Medulla oblongata (tissue), 1 donor: ENCODE results near the gene HUWE1.
"Not testable (repeated sequence)": the region's sequence is repeated elsewhere in the genome, so short reads cannot be mapped to it uniquely, and the experiment has no call there.

ENCODE experiments used
- DNase-seq: peaks from one replicate; pipeline ENCODE4 v3.0.0-alpha.2; 2015; ENCODE audit errors: extremely low spot score

The HUWE1 gene, protein sequence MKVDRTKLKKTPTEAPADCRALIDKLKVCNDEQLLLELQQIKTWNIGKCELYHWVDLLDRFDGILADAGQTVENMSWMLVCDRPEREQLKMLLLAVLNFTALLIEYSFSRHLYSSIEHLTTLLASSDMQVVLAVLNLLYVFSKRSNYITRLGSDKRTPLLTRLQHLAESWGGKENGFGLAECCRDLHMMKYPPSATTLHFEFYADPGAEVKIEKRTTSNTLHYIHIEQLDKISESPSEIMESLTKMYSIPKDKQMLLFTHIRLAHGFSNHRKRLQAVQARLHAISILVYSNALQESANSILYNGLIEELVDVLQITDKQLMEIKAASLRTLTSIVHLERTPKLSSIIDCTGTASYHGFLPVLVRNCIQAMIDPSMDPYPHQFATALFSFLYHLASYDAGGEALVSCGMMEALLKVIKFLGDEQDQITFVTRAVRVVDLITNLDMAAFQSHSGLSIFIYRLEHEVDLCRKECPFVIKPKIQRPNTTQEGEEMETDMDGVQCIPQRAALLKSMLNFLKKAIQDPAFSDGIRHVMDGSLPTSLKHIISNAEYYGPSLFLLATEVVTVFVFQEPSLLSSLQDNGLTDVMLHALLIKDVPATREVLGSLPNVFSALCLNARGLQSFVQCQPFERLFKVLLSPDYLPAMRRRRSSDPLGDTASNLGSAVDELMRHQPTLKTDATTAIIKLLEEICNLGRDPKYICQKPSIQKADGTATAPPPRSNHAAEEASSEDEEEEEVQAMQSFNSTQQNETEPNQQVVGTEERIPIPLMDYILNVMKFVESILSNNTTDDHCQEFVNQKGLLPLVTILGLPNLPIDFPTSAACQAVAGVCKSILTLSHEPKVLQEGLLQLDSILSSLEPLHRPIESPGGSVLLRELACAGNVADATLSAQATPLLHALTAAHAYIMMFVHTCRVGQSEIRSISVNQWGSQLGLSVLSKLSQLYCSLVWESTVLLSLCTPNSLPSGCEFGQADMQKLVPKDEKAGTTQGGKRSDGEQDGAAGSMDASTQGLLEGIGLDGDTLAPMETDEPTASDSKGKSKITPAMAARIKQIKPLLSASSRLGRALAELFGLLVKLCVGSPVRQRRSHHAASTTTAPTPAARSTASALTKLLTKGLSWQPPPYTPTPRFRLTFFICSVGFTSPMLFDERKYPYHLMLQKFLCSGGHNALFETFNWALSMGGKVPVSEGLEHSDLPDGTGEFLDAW (N-terminal part only)

DNA sequence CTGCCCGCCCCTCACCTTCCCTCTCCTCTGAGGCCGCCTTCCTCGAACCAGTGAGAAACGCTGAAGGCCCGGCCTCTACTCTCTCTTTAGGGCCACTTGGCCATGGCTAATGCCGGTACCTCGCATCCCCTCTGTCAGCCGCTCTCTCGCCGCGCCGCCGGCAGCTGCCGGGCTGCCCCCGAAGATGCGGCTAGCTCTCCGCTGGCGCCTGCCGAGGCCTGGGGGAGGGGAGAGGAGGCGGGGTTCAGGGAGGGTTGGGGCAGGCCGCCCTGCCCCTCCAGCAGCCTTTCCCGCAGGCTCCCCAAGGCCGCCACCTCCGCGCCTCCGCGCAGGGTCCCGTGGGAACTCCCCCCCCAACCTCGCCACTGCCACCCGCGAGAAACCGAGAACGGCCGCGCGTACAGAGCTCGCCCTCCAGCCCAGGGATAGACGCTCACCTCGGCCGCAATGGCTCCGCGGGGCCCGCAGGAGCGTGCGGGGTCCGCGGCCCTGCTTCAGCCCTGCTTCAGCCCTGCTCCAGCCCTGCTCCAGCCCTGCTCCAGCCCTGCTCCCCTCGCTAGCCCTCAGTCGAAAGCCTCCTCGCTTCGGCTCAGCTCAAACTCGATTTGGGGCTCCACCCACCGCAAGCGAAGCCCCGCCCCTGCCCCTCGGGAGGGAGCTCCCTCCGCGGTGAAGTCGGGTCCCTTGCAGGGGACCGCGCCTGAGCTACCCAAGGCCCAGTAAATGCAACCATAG, at the start of gene HUWE1:
Gene HUWE1, minus strand, starts transcription at position 569 of the 735 bp plus-strand sequence. CDS start 32,612 bp downstream, outside the sequence.
- DNase-seq = peak; percentile 79

DNA sequence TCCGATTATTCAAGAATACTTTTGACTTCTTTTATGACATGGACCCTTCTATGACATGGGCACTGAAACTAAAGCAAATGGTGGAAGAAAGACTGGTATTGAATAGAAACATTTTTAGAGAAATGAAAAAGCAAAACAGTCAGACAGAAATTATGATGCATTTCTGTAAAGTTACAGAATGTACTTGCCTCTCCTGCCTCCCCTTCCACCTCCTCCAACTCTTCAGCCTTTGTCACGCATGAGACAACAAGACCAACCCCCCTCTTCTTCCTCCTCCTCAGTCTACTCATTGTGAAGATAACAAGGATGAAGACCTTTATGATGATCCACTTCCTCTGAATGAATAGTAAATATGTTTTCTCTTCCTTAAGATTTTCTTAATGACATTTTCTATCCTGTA, 46.3 kb upstream of the HUWE1 start:
- no peak for DNase-seq

DNA sequence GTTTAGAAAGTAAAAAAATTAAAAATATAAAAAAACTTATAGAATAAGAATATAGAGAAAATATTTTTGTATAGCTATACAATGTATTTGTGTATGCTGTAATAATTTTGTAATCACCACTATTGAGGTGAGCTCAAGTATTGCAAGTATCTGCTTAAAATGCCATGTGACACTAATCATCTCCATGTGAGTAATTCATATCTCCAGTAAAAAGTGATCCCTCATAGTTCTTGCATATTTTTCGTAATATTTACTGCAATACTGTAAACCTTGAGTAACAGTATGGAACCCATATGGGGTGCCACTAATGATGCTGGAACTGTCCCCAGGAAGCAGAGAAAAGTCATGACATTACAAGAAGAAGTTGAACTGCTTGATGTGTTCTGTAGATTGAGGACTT, 43.2 kb upstream of the HUWE1 start:
- DNase-seq = no peak

DNA sequence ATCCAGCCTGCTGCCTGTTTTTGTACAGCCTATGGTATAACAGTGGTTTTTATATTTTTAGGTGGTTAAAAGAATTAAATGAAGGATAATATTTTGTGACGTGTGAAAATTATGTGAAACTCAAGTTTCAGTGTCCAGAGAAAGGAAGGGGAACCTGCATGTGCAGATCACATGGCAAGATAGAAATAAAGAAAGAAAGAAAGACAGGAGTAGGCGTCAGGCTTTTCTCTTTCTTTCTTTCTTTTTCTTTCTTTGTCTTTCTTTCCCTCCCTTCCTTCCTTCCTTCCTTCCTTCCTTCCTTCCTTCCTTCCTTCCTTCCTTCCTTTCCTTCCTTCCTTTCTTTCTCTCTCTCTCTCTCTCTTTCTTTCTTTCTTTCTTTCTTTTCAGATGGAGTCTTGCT, 42.0 kb upstream of the HUWE1 start:
- no peak for DNase-seq

DNA sequence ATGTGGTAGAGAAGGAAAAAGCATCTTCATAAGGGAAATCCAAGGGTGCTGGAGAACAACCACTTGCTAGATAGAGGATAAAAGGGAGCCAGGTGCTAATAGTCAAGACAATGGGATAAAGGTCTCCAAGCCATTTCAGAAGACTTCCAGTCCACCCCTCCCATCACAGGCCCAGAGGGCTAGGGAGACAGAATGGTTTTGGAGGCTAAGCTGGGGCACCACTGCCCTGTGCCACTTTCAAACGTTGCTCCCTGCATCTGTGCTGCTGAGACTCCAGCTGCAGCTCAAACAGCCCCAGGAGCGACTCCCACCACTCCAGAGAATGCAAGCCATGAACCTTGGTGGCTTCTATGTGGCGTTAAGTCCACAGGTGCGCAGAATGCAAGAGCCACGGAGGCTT, 38.4 kb upstream of the HUWE1 start:
- DNase-seq = no peak

DNA sequence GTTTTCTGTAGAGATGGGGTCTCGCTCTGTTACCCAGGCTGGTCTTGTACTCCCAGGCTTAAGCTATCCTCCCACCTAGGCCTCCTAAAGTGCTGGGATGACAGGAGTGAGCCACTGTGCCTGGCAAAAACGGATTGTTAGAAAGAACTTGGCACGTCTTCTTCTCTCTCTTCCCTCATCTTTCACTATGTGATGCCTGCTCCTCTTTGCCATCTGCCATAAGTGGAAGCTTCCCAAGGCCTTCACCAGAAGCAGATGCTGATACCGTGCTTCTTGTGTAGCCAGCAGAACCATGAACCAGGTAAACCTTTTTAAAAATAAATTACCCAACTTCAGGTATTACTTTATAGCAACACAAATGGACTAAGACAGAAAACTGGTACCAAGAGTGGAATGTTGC, 36.9 kb upstream of the HUWE1 start:
- DNase-seq = no peak

DNA sequence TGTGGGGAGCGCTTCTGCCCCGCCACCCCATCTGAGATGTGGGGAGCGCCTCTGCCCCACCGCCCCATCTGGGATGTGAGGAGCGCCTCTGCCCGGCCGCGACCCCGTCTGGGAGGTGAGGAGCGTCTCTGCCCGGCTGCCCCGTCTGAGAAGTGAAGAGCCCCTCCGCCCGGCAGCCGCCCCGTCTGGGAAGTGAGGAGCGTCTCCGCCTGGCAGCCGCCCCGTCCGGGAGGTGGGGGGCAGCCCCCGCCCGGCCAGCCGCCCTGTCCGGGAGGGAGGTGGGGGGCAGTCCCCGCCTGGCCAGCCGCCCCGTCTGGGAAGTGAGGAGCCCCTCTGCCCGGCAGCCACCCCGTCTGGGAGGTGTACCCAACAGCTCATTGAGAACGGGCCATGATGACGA, 35.1 kb upstream of the HUWE1 start:
- DNase-seq = not testable (repeated sequence)

DNA sequence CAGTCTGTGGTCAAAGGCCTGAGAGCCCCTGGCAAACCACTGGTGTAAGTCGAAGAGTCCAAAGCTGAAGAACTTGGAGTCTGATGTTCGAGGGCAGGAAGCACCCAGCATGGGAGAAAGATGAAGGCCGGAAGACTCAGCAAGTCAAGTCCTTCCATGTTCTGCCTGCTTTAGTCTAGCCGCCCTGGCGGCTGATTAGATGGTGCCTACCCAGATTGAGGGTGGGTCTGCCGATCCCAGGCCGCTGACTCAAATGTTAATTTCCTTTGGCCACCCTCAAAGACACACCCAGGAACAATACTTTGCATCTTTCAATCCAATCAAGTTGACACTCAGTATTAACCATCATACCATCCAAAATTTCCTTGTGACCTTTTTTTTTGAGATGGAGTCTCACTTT, 33.1 kb upstream of the HUWE1 start:
- not testable (repeated sequence) for DNase-seq

DNA sequence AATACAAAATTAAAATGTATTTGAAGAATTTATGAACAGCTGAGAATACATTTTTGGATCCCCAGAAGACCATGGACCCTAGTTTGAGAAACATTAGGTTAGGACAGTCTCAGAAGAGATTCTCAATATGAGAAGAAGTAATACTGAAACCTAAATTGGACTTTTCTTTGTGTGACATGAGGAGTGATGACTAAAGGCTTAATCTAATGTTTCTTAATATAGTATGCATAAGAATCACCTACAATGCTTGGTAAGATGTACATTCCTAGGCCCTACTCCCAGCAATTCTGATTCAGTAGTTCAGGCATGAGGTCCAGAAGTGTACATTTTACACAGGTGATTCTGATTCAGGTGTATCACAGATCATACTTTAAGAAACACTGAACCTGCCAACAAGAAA, 31.6 kb upstream of the HUWE1 start:
- no peak for DNase-seq

DNA sequence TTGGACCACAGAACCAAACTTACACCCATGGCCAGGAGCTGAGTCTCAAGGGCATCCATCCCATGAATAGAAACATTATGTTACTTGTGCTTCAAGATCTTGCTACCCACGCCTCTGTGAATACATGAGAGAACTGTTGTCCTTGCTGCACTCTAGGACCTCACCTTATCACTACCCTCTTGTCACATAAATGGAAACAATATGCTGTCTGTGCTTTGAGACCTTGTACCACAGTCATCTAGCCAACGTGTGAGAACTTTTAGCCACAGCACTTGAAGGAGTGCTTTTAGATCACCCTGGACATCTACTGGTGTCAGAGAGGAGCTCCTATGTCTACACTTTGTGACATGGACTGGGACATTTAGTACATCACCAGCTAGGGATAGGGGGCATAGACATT, 30.7 kb upstream of the HUWE1 start:
- no peak for DNase-seq

DNA sequence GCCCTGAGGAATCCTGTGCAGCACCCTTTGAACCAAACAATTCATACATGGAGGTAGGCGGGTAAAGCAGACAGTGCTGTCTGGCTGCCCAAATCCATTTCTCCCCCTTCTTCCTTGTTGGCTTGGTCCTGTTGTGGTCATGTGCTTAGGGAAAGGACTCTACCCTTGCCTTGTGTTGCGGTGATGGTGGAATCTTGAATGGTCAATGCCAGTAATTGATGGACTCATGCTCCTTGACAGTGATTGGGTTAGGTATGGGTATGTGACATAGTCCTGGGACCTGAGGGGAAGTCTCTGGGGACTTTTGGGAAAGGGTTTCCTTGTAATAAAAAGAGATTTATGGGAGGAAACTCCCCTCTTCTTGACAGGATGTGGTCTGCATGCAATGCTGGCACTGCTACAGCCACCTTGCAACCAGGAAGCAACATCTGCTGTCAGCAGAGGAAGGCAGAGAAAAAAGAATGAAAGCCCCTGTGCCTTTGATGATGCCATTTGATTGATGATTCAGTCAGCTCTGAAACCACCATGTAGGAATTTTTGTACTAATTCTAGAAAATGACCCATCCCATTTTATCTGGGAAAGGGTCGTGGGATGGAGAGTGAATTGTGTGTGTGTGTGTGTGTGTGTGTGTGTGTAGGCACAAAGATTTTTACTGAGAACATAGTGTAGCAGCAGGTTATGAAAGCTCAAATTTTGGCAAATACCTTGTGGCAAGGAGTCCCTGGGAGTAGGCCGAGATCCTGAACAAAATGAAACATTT, 30.0 kb upstream of the HUWE1 start:
- no peak for DNase-seq

DNA sequence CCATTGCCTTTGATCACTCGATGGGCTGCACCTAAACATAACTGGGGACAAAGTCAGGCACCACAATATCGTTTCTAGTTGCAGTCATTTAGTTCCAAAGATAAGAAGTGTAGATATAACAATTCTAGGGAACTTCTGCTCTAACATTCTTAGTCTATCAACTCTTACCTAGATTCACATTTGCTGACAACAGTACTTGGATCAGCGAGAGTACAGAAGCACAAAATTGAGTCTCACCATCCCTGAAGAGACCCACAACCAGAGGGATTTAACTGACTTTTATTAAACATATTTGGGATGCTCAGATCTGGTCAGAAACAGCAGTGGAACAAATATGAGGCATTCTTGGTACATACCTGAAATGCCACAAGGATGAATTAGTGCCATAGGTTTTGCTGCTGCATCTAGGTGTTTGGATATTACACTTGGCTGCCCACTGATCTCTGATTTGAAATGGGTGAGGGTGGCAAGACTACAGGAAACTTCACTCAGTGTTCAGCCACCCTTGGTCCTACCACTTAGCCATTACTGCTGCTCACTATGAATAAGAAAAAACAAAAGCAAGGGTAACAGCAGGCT, 28.9 kb upstream of the HUWE1 start:
- DNase-seq = no peak

DNA sequence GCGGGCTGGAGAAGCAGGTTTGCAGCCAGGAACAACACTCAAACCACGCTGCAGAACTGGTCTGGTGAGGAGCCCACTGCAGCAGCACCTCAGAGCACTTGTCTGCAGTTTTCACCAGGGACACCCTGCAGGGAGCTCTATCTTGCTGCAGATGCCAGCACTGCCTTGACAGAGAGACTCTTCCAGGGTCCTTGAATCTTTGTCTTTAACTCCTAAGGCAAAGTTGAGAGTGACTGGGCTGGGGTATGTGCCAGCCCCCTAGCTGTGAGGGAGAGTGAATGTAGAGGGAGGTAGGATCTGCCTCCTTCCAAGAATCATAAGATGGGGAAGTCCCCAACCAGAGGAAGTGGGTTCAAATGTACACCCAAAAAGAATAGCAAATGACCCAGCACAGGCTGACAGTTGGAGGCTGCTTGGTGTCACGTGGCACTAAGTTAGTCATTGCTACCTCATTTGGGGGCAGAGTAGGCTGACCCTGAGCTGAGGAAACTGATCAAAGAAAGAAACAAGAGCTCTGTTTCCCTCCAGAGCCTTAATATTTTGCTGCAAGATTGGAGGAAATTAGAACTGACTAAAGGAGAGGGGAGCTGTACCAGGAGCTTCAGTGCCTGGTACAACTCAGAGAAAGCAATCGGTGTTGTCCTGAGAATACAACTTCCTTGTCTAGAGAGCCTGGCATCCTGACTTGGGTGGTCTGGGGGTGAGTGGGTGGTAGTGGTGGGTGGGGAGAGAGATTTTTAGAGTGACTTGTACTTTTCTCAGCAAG, 28.2 kb upstream of the HUWE1 start:
- DNase-seq = peak; percentile 13

DNA sequence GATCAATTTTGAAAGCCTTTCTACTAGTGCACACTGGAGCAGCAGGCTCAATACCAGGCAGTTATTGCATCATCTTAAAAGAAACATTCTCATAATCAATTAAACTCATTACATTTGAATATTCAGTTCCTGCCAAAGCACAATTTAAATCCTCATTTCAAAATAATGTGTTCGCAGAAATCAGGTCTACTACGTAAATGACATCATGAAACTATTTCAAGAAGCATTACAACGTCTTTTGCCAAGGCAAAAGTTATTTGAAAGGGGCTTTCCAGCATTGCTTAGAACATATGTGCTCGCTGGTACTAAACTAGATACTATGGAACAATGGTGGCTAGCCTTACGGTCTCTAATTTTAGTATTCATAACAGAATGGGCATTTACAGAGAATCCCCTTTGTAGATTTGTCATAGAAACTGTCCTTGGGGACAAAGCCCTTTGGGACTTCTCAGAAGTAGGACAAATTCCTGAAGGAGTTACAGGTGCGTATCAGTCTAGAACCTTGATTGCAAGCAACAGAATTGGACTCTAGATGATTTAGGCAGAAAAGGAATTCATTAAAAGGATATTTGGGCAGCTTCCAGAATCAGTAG, 27.6 kb upstream of the HUWE1 start:
- DNase-seq = no peak

DNA sequence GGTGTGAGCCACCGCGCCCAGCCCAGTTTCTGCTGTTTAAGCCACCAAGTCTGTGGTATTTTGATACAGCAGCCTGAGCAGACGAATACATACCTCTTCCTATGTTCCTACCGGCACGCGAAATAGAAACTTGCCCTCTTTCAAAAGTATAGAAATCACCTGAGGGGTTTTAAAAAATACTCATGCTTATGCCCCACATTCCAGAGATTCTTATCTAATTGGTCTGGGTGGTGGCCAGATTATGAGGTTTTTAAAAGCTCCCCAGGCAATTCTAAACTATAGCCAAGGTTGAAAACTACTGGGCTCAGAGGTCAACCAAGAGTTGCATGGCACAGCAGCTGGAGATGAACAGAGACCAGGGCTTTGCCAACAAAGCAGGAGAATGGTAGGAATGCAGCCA, 24.9 kb upstream of the HUWE1 start:
- no peak for DNase-seq

DNA sequence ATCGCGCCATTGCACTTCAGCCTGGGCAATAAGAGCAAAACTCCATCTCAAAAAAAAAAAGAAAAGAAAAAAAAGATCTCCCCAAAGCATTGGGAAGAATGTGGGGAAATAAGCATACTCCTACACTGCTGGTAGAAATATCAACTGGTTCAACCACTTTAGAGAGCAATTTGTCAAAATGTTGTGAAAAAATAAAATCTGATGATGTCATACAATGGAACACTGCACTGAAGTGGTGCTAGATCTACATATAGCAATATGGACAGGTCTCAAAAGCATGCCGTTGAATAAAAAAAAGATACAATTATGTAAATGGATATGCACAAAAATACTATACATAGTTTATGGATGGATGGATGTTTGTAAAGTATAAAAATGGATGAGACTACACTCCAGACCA, 18.3 kb upstream of the HUWE1 start:
- DNase-seq = no peak

DNA sequence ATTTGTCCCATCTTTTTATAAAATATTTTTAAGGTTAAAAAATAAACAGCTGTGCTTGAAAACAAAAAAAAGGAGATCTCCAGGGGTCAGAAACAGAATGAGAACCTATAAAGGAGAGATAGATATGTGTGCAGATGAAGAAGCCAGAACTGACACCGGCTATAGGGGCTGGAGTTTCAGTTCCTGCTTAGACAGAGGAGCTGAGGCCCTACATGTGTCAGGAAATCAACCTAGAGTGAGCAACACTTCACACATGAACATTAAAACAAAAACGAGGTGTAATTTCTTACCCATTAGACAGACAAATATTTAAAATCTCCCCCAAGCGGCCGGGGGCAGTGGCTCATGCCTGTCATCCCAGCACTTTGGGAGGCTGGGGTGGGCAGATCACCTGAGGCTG, 17.8 kb upstream of the HUWE1 start:
- DNase-seq = no peak

DNA sequence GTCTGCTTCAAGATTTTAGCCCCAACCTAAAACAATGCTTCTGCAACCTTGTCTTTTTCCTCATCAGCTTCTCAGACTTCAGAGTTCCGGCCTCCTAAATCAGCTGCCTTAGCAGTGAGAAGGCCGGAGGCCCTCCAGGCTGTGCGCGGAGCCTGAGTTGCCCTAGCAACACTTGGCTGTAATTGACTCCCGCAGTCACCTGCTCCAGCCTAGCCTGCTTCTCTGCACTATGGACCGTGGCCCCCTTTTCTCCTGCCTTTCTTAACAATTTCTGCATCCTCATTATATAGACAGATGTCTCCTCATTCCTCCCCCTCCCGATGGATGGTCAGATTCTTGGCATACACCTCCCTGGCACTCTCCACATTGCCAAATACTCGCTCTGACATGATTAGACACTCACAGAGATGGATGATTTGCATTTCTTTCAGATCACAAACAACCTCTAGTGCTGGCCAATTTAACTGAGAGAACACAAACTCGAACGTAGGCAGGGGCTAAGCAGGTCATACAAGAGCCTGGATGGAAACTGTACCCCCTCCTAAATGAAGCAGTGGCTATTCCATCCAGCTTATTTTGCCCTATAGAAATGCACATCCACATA, 9.5 kb upstream of the HUWE1 start:
- peak; percentile 18 for DNase-seq

DNA sequence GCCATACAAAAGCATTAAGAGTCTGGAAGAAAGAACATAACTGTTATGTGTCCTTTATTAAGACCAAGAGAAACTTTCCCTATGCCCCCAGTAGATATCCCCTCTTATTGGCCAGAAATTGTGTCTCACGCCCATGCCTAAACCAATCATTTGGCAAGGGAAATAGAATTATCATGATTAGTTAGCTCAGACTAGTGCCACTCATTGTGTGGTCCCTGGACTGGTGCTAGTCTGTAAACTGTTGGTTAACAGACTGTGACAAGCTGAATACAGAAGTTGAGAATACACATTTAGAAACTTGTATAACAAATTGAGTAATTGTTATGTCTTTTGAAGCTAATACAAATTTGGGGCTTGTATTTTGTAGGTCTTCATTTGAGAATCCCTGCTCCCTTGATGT, 8.1 kb upstream of the HUWE1 start:
- DNase-seq = no peak
